ENCODE results near the gene GREB1L.

GREB1L gene

GRCh38 chr18:21496277-21496835 lies 254.3 kb downstream of the GREB1L start:
- no peak for DNase-seq

GRCh38 chr18:21499997-21500396 lies 258.0 kb downstream of the GREB1L start:
- DNase-seq: no peak

GRCh38 chr18:21502661-21503060 lies 260.6 kb downstream of the GREB1L start:
- no peak for DNase-seq

GRCh38 chr18:21507913-21508701 lies 266.1 kb downstream of the GREB1L start:
- no peak for DNase-seq

GRCh38 chr18:21509062-21509461 lies 267.0 kb downstream of the GREB1L start:
- DNase-seq: no peak

- no peak for DNase-seq
Observed at GRCh38 chr18:21513292-21513691, 271.3 kb downstream of the GREB1L start.

GRCh38 chr18:21513741-21514140 lies 271.7 kb downstream of the GREB1L start:
- DNase-seq: no peak

- DNase-seq: no peak
Observed at GRCh38 chr18:21522530-21522929, 280.5 kb downstream of the GREB1L start.

- DNase-seq: no peak
Observed at GRCh38 chr18:21525916-21526315, 283.9 kb downstream of the GREB1L start.

GRCh38 chr18:21526463-21526862 lies 284.4 kb downstream of the GREB1L start:
- no peak for DNase-seq

- DNase-seq: no peak
Observed at GRCh38 chr18:21534327-21534726, 292.3 kb downstream of the GREB1L start.

- DNase-seq: no peak
Observed at GRCh38 chr18:21538230-21538629, 296.2 kb downstream of the GREB1L start.

- no peak for DNase-seq
Observed at GRCh38 chr18:21546423-21546822, 304.4 kb downstream of the GREB1L start.

GRCh38 chr18:21548647-21549046 lies 306.6 kb downstream of the GREB1L start:
- DNase-seq: no peak

- DNase-seq: no peak
Observed at GRCh38 chr18:21550510-21550970, 308.5 kb downstream of the GREB1L start.

GRCh38 chr18:21557607-21558253 lies 315.7 kb downstream of the GREB1L start:
- DNase-seq: no peak

- DNase-seq: no peak
Observed at GRCh38 chr18:21559195-21559594, 317.2 kb downstream of the GREB1L start.

- no peak for DNase-seq
Observed at GRCh38 chr18:21571772-21572171, 329.7 kb downstream of the GREB1L start.

Measured in OCI-M1 (cell line).